Skeletal muscle cell (primary cell): ENCODE results near the gene ZSCAN25.

Source experiments
- DNase-seq: peaks from one replicate; pipeline ENCODE4 v3.0.0-alpha.2; 2010; ENCODE audit warnings: low read depth
- H3K4me3 ChIP-seq: 2 replicates; pipeline ENCODE4 v1.5.1; 2011; ENCODE audit warnings: low read depth, mild to moderate bottlenecking, control low read depth, low read length, moderate library complexity

Gene ZSCAN25

DNA sequence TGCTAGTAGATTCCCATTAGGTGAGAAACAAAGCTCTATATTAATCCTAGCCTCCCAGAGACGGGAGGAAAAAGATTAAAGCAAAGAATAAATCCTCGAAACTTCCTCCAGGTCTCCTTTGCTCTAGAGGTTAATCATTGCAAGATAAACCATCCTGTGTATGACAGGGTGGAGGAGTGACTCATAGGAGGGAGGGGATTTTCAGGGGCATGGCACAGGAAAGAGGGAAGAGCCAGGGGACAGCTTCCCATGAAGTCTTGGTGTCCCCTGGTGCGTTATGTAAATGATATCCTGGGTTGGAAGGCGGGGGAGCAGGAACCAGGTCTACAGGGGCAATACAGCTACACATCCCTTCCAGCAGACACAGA is 62.3 kb downstream of the ZSCAN25 start:
- no peak overlapping the region for H3K4me3 ChIP-seq
- no peak for DNase-seq

DNA sequence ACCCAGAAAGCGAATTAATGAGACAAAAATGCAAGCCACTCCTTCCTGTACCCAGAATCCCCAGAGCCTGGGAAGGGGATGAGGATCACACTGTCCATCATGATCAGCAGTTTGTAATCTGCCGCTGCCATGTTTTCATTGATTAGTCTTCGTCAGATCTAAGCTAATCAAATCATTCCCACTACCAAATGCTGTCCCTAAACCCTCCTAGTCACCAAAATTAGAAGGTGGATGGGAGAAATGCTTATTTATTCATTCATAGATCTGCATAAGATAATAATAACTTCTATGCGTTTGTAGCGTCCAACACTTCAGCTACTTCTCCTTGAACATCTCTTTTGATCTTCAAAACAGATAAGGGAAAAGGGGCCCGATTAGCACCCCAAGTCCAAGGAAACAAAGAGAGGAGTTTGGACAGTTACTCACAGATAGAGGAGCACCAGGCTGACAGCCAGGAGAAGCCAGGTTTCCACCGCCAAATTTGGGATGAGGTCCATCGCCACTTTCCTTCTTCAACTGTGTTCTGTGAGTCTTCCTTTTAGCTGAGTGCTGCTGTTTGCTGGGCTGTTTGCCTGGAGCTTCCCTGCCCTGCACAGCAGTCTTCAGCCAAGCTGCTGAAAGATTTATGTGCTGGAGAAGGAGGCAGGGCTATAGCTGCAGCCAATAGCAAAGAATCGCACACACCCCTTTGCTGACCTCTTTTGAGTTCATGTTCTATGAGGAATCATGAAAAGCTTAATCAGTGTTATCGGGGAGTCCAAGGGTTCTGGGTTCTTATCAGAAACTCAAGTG is 62.9 kb downstream of the ZSCAN25 start, which contains the start of gene CYP3A5:
CYP3A5 (minus strand) TSS at position 597 of the 792 bp plus-strand sequence; CDS start at position 497, 100 bp downstream.
- no peak within 1 kb of the TSS for H3K4me3 ChIP-seq
- DNase-seq = no peak
